IMR-90 (cell line): ENCODE results near the gene HINT3. TPM values are rescaled to one million over a fixed set of nuclear protein-coding genes. Genes with fewer than 3 reads are reported as not detected.

ENCODE experiments used
- ATAC-seq: fragments of 200-7000 bp; cut with Tn5 transposase; 2 replicates; pipeline ENCODE4 v1.9.1; 2020; ENCODE audit warnings: low read depth, mild to moderate bottlenecking, moderate library complexity
- BruUV-seq: library from RNA; stranded (reverse); fragments of 400-500 nt; replicated peaks from 2 replicates; lab custom pipeline; 2021; lab: Mats Ljungman, UMichigan
- CTCF ChIA-PET: fragments of 300-600 bp; formaldehyde crosslinking; extraction: SDS; loops from one replicate; lab custom pipeline; 2021; ENCODE audit warnings: antibody characterized with exemption; lab: Yijun Ruan, JAX
- POLR2A ChIA-PET: fragments of 300-600 bp; sonication (Branson Sonifier 250); formaldehyde crosslinking; loops from one replicate; lab custom pipeline; 2022; ENCODE audit warnings: antibody characterized with exemption; ENCODE audit not compliant: unreplicated experiment; lab: Charles Lee
- DNase-seq: peaks from one replicate; pipeline ENCODE4 v3.0.0; 2013
- H2AFZ ChIP-seq: replicated peaks from 2 replicates; pipeline ENCODE3; 2013; ENCODE audit warnings: low read length, mild to moderate bottlenecking; ENCODE audit not compliant: poor library complexity
- H2AK5ac ChIP-seq: 2 replicates; pipeline ENCODE4 v1.6.1; 2013; ENCODE audit warnings: low read depth, low read length, inconsistent platforms
- H2AK9ac ChIP-seq: replicated peaks from 2 replicates; pipeline ENCODE3; 2013; ENCODE audit warnings: mild to moderate bottlenecking, low read depth, low read length, moderate library complexity; ENCODE audit not compliant: poor library complexity
- H2BK120ac ChIP-seq: 2 replicates; pipeline ENCODE4 v1.6.1; 2013; ENCODE audit warnings: low read depth, low read length, inconsistent platforms
- H2BK15ac ChIP-seq: 3 replicates; pipeline ENCODE4 v1.6.1; 2013; ENCODE audit warnings: low read depth, low read length, inconsistent platforms
- H2BK20ac ChIP-seq: 2 replicates; pipeline ENCODE4 v1.6.1; 2013; ENCODE audit warnings: low read depth, mild to moderate bottlenecking, inconsistent platforms, low read length, moderate library complexity
- H2BK5ac ChIP-seq: 2 replicates; pipeline ENCODE4 v1.6.1; 2013; ENCODE audit warnings: mild to moderate bottlenecking, low read depth, low read length, inconsistent platforms; ENCODE audit not compliant: poor library complexity, severe bottlenecking
- H3K14ac ChIP-seq: replicated peaks from 2 replicates; pipeline ENCODE4 v1.6.1; 2013; ENCODE audit warnings: low read depth, low read length, inconsistent platforms
- H3K18ac ChIP-seq: 2 replicates; pipeline ENCODE4 v1.6.1; 2013; ENCODE audit warnings: low read depth, low read length, control low read depth
- H3K23ac ChIP-seq: 2 replicates; pipeline ENCODE4 v1.6.1; 2013; ENCODE audit warnings: low read depth, low read length, inconsistent platforms
- H3K27ac ChIP-seq: 2 replicates; pipeline ENCODE4 v1.5.1; 2013; ENCODE audit warnings: mild to moderate bottlenecking, control low read depth, low read length; ENCODE audit not compliant: insufficient read depth
- H3K27me3 ChIP-seq: 2 replicates; pipeline ENCODE4 v1.6.1; 2013; ENCODE audit warnings: low read length; ENCODE audit not compliant: control insufficient read depth, insufficient read depth
- H3K36me3 ChIP-seq: 2 replicates; pipeline ENCODE4 v1.6.1; 2013; ENCODE audit warnings: low read length, mixed read lengths; ENCODE audit not compliant: control insufficient read depth, insufficient read depth
- H3K4ac ChIP-seq: 2 replicates; pipeline ENCODE4 v1.6.1; 2013; ENCODE audit warnings: low read depth, low read length, inconsistent platforms
- H3K4me1 ChIP-seq: 2 replicates; pipeline ENCODE4 v1.6.1; 2013; ENCODE audit warnings: low read length, mixed read lengths; ENCODE audit not compliant: control insufficient read depth, insufficient read depth
- H3K4me2 ChIP-seq: 2 replicates; pipeline ENCODE4 v1.6.1; 2013; ENCODE audit warnings: low read depth, mild to moderate bottlenecking, control low read depth, low read length, moderate library complexity
- H3K4me3 ChIP-seq: 2 replicates; pipeline ENCODE4 v1.5.1; 2013; ENCODE audit warnings: low read depth, mild to moderate bottlenecking, control low read depth, low read length, moderate library complexity; ENCODE audit not compliant: insufficient read depth
- H3K56ac ChIP-seq: 2 replicates; pipeline ENCODE4 v1.6.1; 2013; ENCODE audit warnings: low read length, inconsistent platforms; ENCODE audit not compliant: insufficient read depth; ENCODE audit errors: extremely low read depth
- H3K79me1 ChIP-seq, 2 experiments: 2 replicates each; pipeline ENCODE4 v1.6.1; 2013; ENCODE audit warnings: low read length in 2 of 2, inconsistent platforms in 1 of 2, low read depth in 1 of 2
- H3K9ac ChIP-seq: 2 replicates; pipeline ENCODE4 v1.6.1; 2013; ENCODE audit warnings: low read depth, low read length, control low read depth
- H3K9me1 ChIP-seq: 2 replicates; pipeline ENCODE4 v1.6.1; 2013; ENCODE audit warnings: low read length, inconsistent platforms; ENCODE audit not compliant: insufficient read depth
- H3K9me3 ChIP-seq: 2 replicates; pipeline ENCODE4 v1.6.1; 2013; ENCODE audit warnings: low read length; ENCODE audit not compliant: control insufficient read depth, insufficient read depth
- H4K20me1 ChIP-seq: 2 replicates; pipeline ENCODE4 v1.6.1; 2013; ENCODE audit warnings: low read length, inconsistent platforms; ENCODE audit not compliant: insufficient read depth
- H4K5ac ChIP-seq: 2 replicates; pipeline ENCODE4 v1.6.1; 2013; ENCODE audit warnings: mild to moderate bottlenecking, low read depth, low read length, control low read depth
- H4K8ac ChIP-seq, 2 experiments: 2 replicates each; pipeline ENCODE4 v1.6.1; 2013; ENCODE audit warnings: low read depth in 2 of 2, low read length in 2 of 2, control low read depth in 1 of 2, inconsistent platforms in 1 of 2
- H4K91ac ChIP-seq: 2 replicates; pipeline ENCODE4 v1.6.1; 2013; ENCODE audit warnings: low read depth, low read length, inconsistent platforms; ENCODE audit not compliant: insufficient read depth
- BHLHE40 ChIP-seq: fragments of 150-350 bp; IDR thresholded peaks from 2 replicates; pipeline ENCODE4 v1.6.1; 2016; ENCODE audit warnings: mild to moderate bottlenecking, low read depth, low read length
- CEBPB ChIP-seq: IDR thresholded peaks from 2 replicates; pipeline ENCODE4 v1.6.1; 2012; ENCODE audit warnings: low read depth, low read length, improper control_type of control experiment
- CHD1 ChIP-seq: IDR thresholded peaks from 2 replicates; pipeline ENCODE4 v1.6.1; 2012; ENCODE audit warnings: low read depth, low read length, improper control_type of control experiment
- CTCF ChIP-seq: conservative IDR thresholded peaks from 2 replicates; pipeline ENCODE4 v1.5.1; 2012; ENCODE audit warnings: mild to moderate bottlenecking, low read depth, low read length, improper control_type of control experiment
- ELK1 ChIP-seq: fragments of 150-350 bp; IDR thresholded peaks from 2 replicates; pipeline ENCODE4 v1.6.1; 2016; ENCODE audit warnings: low read depth, mild to moderate bottlenecking, low read length, moderate library complexity, borderline replicate concordance
- FOS ChIP-seq: fragments of 150-350 bp; IDR thresholded peaks from 2 replicates; pipeline ENCODE4 v1.6.1; 2016; ENCODE audit warnings: low read depth, low read length
- MAFK ChIP-seq: IDR thresholded peaks from 2 replicates; pipeline ENCODE4 v1.6.1; 2012; ENCODE audit warnings: low read depth, low read length, improper control_type of control experiment
- MAZ ChIP-seq: IDR thresholded peaks from 2 replicates; pipeline ENCODE4 v1.6.1; 2012; ENCODE audit warnings: low read depth, mild to moderate bottlenecking, low read length, improper control_type of control experiment, moderate library complexity, borderline replicate concordance
- MXI1 ChIP-seq: IDR thresholded peaks from 2 replicates; pipeline ENCODE4 v1.6.1; 2012; ENCODE audit warnings: low read depth, mild to moderate bottlenecking, low read length, moderate library complexity, borderline replicate concordance
- NFE2L2 ChIP-seq: fragments of 150-350 bp; IDR thresholded peaks from 2 replicates; pipeline ENCODE4 v1.6.1; 2016; ENCODE audit warnings: low read depth, mild to moderate bottlenecking, low read length
- POLR2A ChIP-seq: IDR thresholded peaks from 2 replicates; pipeline ENCODE4 v1.6.1; 2012; ENCODE audit warnings: mild to moderate bottlenecking, low read depth, low read length
- RAD21 ChIP-seq: IDR thresholded peaks from 2 replicates; pipeline ENCODE4 v1.6.1; 2012; ENCODE audit warnings: low read length, improper control_type of control experiment
- RCOR1 ChIP-seq: IDR thresholded peaks from 2 replicates; pipeline ENCODE4 v1.6.1; 2012; ENCODE audit warnings: mild to moderate bottlenecking, low read length, improper control_type of control experiment; ENCODE audit not compliant: insufficient replicate concordance
- RFX5 ChIP-seq: IDR thresholded peaks from 2 replicates; pipeline ENCODE4 v1.8.0; 2012; ENCODE audit warnings: low read depth, mild to moderate bottlenecking, low read length, moderate library complexity
- SMC3 ChIP-seq: fragments of 150-350 bp; IDR thresholded peaks from 2 replicates; pipeline ENCODE4 v1.6.1; 2016; ENCODE audit warnings: low read depth, mild to moderate bottlenecking, antibody characterized with exemption, low read length, moderate library complexity
- USF2 ChIP-seq: fragments of 150-350 bp; IDR thresholded peaks from 2 replicates; pipeline ENCODE4 v1.6.1; 2017; ENCODE audit warnings: mild to moderate bottlenecking, antibody characterized with exemption, low read length, low read depth
- WGBS, 2 experiments: methylation state at CpG; one replicate each; pipeline versions ENCODE4 v1.1.5 to v1.1.7; 2013; ENCODE audit warnings: missing lambda C conversion rate in 2 of 2; ENCODE audit not compliant: insufficient read length in 1 of 2; ENCODE audit errors: extremely low coverage in 2 of 2; 5-methylcytosine and 5-hydroxymethylcytosine counted together
- dilution Hi-C: fragments of 300-500 bp; cut with HindIII; formaldehyde crosslinking; loops from one replicate; pipeline ENCODE4 v1.14.3; 2018; ENCODE audit warnings: low sequenced_read_pairs; ENCODE audit not compliant: unreplicated experiment
- in situ Hi-C: fragments of 300-500 bp; cut with MboI; formaldehyde crosslinking; loops from 3 replicates; pipeline ENCODE4 v1.14.3; 2019; ENCODE audit warnings: low sequenced_read_pairs, inconsistent platforms, mixed read lengths
- intact Hi-C: fragments of 100-400 bp; cut with micrococcal nuclease; formaldehyde crosslinking; loops from 2 replicates; pipeline ENCODE4 v1.10.0; 2022
- polyA plus RNA-seq, 3 experiments: library from polyadenylated mRNA; depleted of rRNA; stranded (reverse); fragments of >200 nt; gene quantifications; 2 replicates each; pipeline ENCODE4 v1.2.3, GENCODE V29; 2012; ENCODE audit warnings: low replicate concordance in 1 of 3
- total RNA-seq: library from RNA; depleted of rRNA; stranded (reverse); fragments of >200 nt; gene quantifications from 2 replicates; pipeline ENCODE4 v1.2.3, GENCODE V29; 2012

The HINT3 gene
- total and polyA plus RNA-seq, 2 of the 4 experiments (the other 2 are of a cell fraction) = 3.4 to 6.5 TPM

- Histone ChIP-seq H2AK5ac (no peak overlapping the region), H3K36me3 (peaks cover 2% of the 10 kb centered on the region; the same call in 1 of the 2 replicates), H4K91ac (no peak overlapping the region), H3K4ac (no peak overlapping the region), H3K14ac (no peak overlapping the region), H3K9me3 (no peaks in the 10 kb centered on the region), H4K8ac (no peak overlapping the region), H2AK9ac (no peak overlapping the region), H2BK20ac (no peak overlapping the region), H2BK15ac (no peak overlapping the region), H3K79me1 (peaks cover 10 to 13% of the 10 kb centered on the region in 2 experiments), H3K9ac (no peak overlapping the region), H3K4me2 (no peak overlapping the region), H3K27me3 (no peaks in the 10 kb centered on the region), H3K27ac (no peak overlapping the region), H2BK120ac (no peak overlapping the region), H2AFZ (no peak overlapping the region), H3K23ac (no peak overlapping the region), H2BK5ac (no peak overlapping the region), H3K18ac (no peak overlapping the region), H4K20me1 (no peaks in the 10 kb centered on the region), H3K4me1 (no peaks in the 10 kb centered on the region), H4K5ac (no peak overlapping the region), H3K4me3 (no peak overlapping the region), H3K9me1 (no peaks in the 10 kb centered on the region; the same call in 1 of the 2 replicates), H3K56ac (no peak overlapping the region)
- in situ Hi-C loops (no loop called here), intact Hi-C loops (loop anchor here (10.0 kb wide), 1 partner anchor 399 kb away; no protein-coding TSS in a partner anchor), dilution Hi-C loops (no loop called here)
- CTCF ChIA-PET = interaction anchor here (0.9 to 1.5 kb wide), 4 partner anchors 11 to 173 kb away, joined by 3 to 6 read pairs (median 4); partner anchors contain the start of gene NCOA7
- no peak for TF ChIP-seq ELK1
- no peak for TF ChIP-seq RAD21
- no peak for TF ChIP-seq BHLHE40
- TF ChIP-seq MAZ = no peak
- TF ChIP-seq NFE2L2 = no peak
- no peak for TF ChIP-seq POLR2A
- TF ChIP-seq SMC3 = no peak
- no peak for TF ChIP-seq MAFK
- TF ChIP-seq CEBPB = no peak
- TF ChIP-seq CTCF = no peak
- TF ChIP-seq MXI1 = no peak
- no peak for TF ChIP-seq USF2
- no peak for TF ChIP-seq FOS
- TF ChIP-seq RCOR1 = no peak
- no peak for TF ChIP-seq CHD1
- no peak for TF ChIP-seq RFX5
- no CpG with 5 or more reads among the region's 2 CpGs for WGBS, 2 experiments
- no TSS peak for BruUV-seq
- no peak for ATAC-seq
- POLR2A ChIA-PET = no interaction called here
- DNase-seq = no peak
Observed at GRCh38 chr6:125963817-125964216, 7.2 kb downstream of the HINT3 start.
